HG03175 (cell line): ENCODE results near the gene ARID1B.
"Not testable (repeated sequence)": the region's sequence is repeated elsewhere in the genome, so short reads cannot be mapped to it uniquely, and the experiment has no call there.

Experiments
- ATAC-seq: cut with Tn5 transposase; IDR thresholded peaks from one replicate; pipeline ENCODE4 v1.9.1; 2021; ENCODE audit warnings: mild to moderate bottlenecking, moderate library complexity; ENCODE audit not compliant: unreplicated experiment

Gene ARID1B

GRCh38 chr6:156928972-156929371 is 151.8 kb downstream of the ARID1B start:
- ATAC-seq: no peak

- ATAC-seq: no peak
These were observed 154.1 kb downstream of the ARID1B start for GRCh38 chr6:156931283-156931682.

- no peak for ATAC-seq
These were observed 156.3 kb downstream of the ARID1B start for GRCh38 chr6:156933201-156934068.

- ATAC-seq: no peak
These were observed 156.9 kb downstream of the ARID1B start for GRCh38 chr6:156934069-156934460.

- ATAC-seq: no peak
These were observed 157.8 kb downstream of the ARID1B start for GRCh38 chr6:156935000-156935399.

GRCh38 chr6:156938143-156938542 is 161.0 kb downstream of the ARID1B start:
- ATAC-seq: no peak

- ATAC-seq: no peak
These were observed 163.0 kb downstream of the ARID1B start for GRCh38 chr6:156940221-156940620.

GRCh38 chr6:156942266-156942665 is 165.1 kb downstream of the ARID1B start:
- no peak for ATAC-seq

- ATAC-seq: no peak
These were observed 166.0 kb downstream of the ARID1B start for GRCh38 chr6:156943166-156943565.

- no peak for ATAC-seq
These were observed 166.6 kb downstream of the ARID1B start for GRCh38 chr6:156943816-156944215.

GRCh38 chr6:156944412-156944811 is 167.2 kb downstream of the ARID1B start:
- no peak for ATAC-seq

GRCh38 chr6:156945789-156946172 is 168.6 kb downstream of the ARID1B start:
- not testable (repeated sequence) for ATAC-seq

- no peak for ATAC-seq
These were observed 169.3 kb downstream of the ARID1B start for GRCh38 chr6:156946370-156946936.

- ATAC-seq: no peak
These were observed 171.1 kb downstream of the ARID1B start for GRCh38 chr6:156948277-156948676.

GRCh38 chr6:156948807-156949206 is 171.6 kb downstream of the ARID1B start:
- no peak for ATAC-seq

- ATAC-seq: no peak
These were observed 172.2 kb downstream of the ARID1B start for GRCh38 chr6:156949376-156949775.

- ATAC-seq: no peak
These were observed 172.9 kb downstream of the ARID1B start for GRCh38 chr6:156950084-156950483.

- ATAC-seq: no peak
These were observed 173.4 kb downstream of the ARID1B start for GRCh38 chr6:156950531-156950930.

- no peak for ATAC-seq
These were observed 175.2 kb downstream of the ARID1B start for GRCh38 chr6:156952401-156952800.

- no peak for ATAC-seq
These were observed 175.9 kb downstream of the ARID1B start for GRCh38 chr6:156953127-156953478.

GRCh38 chr6:156953479-156954146 is 176.4 kb downstream of the ARID1B start:
- ATAC-seq: no peak

GRCh38 chr6:156954191-156954590 is 177.0 kb downstream of the ARID1B start:
- ATAC-seq: no peak
